ENCODE results near the gene PCYT1B. TPM values are rescaled to one million over a fixed set of nuclear protein-coding genes. Genes with fewer than 3 reads are reported as not detected.
A peak's percentile ranks its signal among the peaks of the same experiment; 100 is the strongest.

Gene PCYT1B
- total RNA-seq, 1 experiment from 2014 or later = 24.7 TPM

DNA sequence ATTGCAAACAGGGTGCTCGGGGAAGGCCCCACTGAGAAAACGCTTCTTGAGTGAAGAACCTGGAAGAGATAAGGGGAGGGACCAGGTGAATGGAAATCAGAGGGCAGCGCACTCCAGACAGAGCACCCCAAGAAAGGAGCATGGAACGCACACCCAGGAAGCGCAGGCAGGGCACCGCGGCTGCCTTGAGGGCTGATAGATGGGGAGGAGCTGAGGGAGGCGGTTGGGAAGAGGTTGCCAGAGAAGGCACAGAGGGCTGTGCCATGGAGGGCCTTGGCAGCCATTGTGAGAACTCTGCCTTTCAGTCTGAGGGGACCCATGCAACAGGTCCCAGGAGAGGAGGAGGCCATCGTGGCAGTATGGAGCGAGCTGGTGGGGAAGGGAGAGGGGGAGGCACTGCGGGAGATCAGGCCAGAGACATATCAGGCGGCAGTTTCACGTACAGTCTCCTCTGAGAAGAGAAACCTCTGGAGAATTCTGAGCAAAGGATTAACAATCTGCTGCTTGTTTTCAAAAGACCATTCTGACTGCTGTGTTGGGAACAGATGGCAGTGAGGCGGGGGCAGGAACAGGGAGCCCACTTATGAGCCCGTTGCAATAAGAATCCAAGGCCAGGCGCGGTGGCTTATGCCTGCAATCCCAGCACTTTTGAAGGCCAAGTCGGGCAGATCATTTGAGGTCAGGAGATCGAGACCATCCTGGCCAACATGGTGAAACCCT lies 83.7 kb downstream of the PCYT1B start:
- intact Hi-C loops (cut with micrococcal nuclease; ENCODE audit: unreplicated experiment) = no loop called here
- peaks cover 15% of the 10 kb centered on the region for H3K36me3 Mint-ChIP-seq (ENCODE audit: insufficient read depth, unreplicated experiment)
- H3K9me3 ChIP-seq = no peaks in the 10 kb centered on the region
- no peak overlapping the region for H3K4me3 Mint-ChIP-seq (ENCODE audit: unreplicated experiment)
- no peaks in the 10 kb centered on the region for H3K9me3 Mint-ChIP-seq (ENCODE audit: unreplicated experiment)
- H3K27ac Mint-ChIP-seq (ENCODE audit: unreplicated experiment) = no peak overlapping the region
- H3K27me3 Mint-ChIP-seq (ENCODE audit: insufficient read depth, unreplicated experiment) = no peaks in the 10 kb centered on the region
- H3K27me3 ChIP-seq (replicated peaks; ENCODE audit: control insufficient read depth, insufficient read depth, low read length) = no peaks in the 10 kb centered on the region
- no peaks in the 10 kb centered on the region for H3K4me1 Mint-ChIP-seq (ENCODE audit: low read depth, unreplicated experiment)
- TF ChIP-seq, protein P1, sequence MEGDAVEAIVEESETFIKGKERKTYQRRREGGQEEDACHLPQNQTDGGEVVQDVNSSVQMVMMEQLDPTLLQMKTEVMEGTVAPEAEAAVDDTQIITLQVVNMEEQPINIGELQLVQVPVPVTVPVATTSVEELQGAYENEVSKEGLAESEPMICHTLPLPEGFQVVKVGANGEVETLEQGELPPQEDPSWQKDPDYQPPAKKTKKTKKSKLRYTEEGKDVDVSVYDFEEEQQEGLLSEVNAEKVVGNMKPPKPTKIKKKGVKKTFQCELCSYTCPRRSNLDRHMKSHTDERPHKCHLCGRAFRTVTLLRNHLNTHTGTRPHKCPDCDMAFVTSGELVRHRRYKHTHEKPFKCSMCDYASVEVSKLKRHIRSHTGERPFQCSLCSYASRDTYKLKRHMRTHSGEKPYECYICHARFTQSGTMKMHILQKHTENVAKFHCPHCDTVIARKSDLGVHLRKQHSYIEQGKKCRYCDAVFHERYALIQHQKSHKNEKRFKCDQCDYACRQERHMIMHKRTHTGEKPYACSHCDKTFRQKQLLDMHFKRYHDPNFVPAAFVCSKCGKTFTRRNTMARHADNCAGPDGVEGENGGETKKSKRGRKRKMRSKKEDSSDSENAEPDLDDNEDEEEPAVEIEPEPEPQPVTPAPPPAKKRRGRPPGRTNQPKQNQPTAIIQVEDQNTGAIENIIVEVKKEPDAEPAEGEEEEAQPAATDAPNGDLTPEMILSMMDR (IDR thresholded peaks at IDR 0.05; ENCODE audit: insufficient read depth in 1 of 2, low read depth in 1 of 2, low read length in 1 of 2, severe bottlenecking in 1 of 2, unreplicated experiment in 1 of 2) = no peak
- H3K36me3 ChIP-seq (ENCODE audit: control insufficient read depth, insufficient read depth, low read length) = no peaks in the 10 kb centered on the region
- H3K4me1 ChIP-seq = no peaks in the 10 kb centered on the region
- BruUV-seq (replicated peaks) = no TSS peak
- no peak overlapping the region for H3K4me3 ChIP-seq (ENCODE audit: low read depth, low read length)
- CTCF ChIA-PET = no interaction called here
- POLR2A ChIA-PET = no interaction called here
- no peak for DNase-seq

DNA sequence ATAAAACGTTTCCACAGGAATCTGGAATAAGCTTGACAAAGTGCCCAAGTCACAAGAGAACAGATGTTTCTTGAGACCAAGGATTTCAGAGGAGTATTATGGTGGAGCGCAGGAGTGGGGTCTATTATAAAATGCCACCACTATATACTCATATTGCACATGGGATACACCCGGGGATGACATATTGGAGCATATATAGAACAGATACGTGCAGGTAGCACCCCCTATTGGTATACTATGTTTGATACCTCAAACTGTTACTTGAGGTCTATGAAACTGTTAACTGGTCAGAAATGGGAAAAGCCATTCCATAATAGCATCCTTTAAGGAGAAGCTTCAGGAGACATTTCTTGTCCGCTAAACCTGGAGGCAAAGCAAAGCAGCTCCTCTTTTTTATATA lies 86.0 kb downstream of the PCYT1B start:
- Histone ChIP-seq H3K4me1 (no peaks in the 10 kb centered on the region), H3K4me3 (ENCODE audit: low read depth, low read length) (no peak overlapping the region), H3K27me3 (replicated peaks; ENCODE audit: control insufficient read depth, insufficient read depth, low read length) (no peaks in the 10 kb centered on the region), H3K9me3 (no peaks in the 10 kb centered on the region), H3K36me3 (ENCODE audit: control insufficient read depth, insufficient read depth, low read length) (no peaks in the 10 kb centered on the region)
- Mint-ChIP-seq H3K9me3 (ENCODE audit: unreplicated experiment) (no peaks in the 10 kb centered on the region), H3K27me3 (ENCODE audit: insufficient read depth, unreplicated experiment) (no peaks in the 10 kb centered on the region), H3K36me3 (ENCODE audit: insufficient read depth, unreplicated experiment) (peaks cover 15% of the 10 kb centered on the region), H3K4me1 (ENCODE audit: low read depth, unreplicated experiment) (no peaks in the 10 kb centered on the region), H3K27ac (ENCODE audit: unreplicated experiment) (no peak overlapping the region), H3K4me3 (ENCODE audit: unreplicated experiment) (no peak overlapping the region)
- TF ChIP-seq, protein P1 (IDR thresholded peaks at IDR 0.05; ENCODE audit: insufficient read depth in 1 of 2, low read depth in 1 of 2, low read length in 1 of 2, severe bottlenecking in 1 of 2, unreplicated experiment in 1 of 2) = no peak
- no peak for DNase-seq
- ChIA-PET POLR2A (no interaction called here), CTCF (no interaction called here)
- intact Hi-C loops (cut with micrococcal nuclease; ENCODE audit: unreplicated experiment) = no loop called here
- TSS peak; percentile 12 for BruUV-seq (replicated peaks)

DNA sequence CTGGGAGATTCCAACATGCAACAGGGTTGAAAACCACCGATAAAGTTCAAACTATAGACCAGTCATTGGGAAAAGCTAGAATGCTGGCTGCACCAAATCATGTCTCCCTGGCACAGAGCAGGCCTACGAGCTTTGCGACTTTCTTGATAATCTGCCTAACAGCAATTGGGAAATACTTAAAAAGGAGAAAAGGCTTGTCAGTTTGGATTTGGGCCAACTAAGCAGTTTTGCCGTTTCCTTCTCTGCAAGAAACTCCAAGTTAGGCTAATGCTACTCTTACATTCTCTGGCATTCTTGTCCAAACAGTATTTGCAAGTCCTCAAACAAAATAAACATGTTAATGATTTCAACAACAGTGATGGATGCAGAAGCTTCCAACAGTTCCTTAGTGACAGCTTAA lies 94.1 kb downstream of the PCYT1B start:
- no peaks in the 10 kb centered on the region for H3K27me3 Mint-ChIP-seq (ENCODE audit: insufficient read depth, unreplicated experiment)
- DNase-seq = no peak
- H3K9me3 Mint-ChIP-seq (ENCODE audit: unreplicated experiment) = no peaks in the 10 kb centered on the region
- H3K4me3 Mint-ChIP-seq (ENCODE audit: unreplicated experiment) = no peak overlapping the region
- ChIA-PET CTCF (no interaction called here), POLR2A (no interaction called here)
- H3K4me3 ChIP-seq (ENCODE audit: low read depth, low read length) = no peak overlapping the region
- H3K27ac Mint-ChIP-seq (ENCODE audit: unreplicated experiment) = no peak overlapping the region
- H3K9me3 ChIP-seq = no peaks in the 10 kb centered on the region
- no peaks in the 10 kb centered on the region for H3K27me3 ChIP-seq (replicated peaks; ENCODE audit: control insufficient read depth, insufficient read depth, low read length)
- intact Hi-C loops (cut with micrococcal nuclease; ENCODE audit: unreplicated experiment) = no loop called here
- no TSS peak for BruUV-seq (replicated peaks)
- no peaks in the 10 kb centered on the region for H3K4me1 Mint-ChIP-seq (ENCODE audit: low read depth, unreplicated experiment)
- TF ChIP-seq, protein P1 (IDR thresholded peaks at IDR 0.05; ENCODE audit: insufficient read depth in 1 of 2, low read depth in 1 of 2, low read length in 1 of 2, severe bottlenecking in 1 of 2, unreplicated experiment in 1 of 2) = no peak
- H3K4me1 ChIP-seq = no peaks in the 10 kb centered on the region
- H3K36me3 ChIP-seq (ENCODE audit: control insufficient read depth, insufficient read depth, low read length) = no peaks in the 10 kb centered on the region
- H3K36me3 Mint-ChIP-seq (ENCODE audit: insufficient read depth, unreplicated experiment) = no peaks in the 10 kb centered on the region

All from Caco-2 (cell line).